LHCN-M2 (cell line): ENCODE results near the gene BIN1. TPM values are rescaled to one million over a fixed set of nuclear protein-coding genes. Genes with fewer than 3 reads are reported as not detected.
"Not testable (repeated sequence)": the region's sequence is repeated elsewhere in the genome, so short reads cannot be mapped to it uniquely, and the experiment has no call there.

ENCODE experiments used
- DNase-seq: peaks from one replicate; pipeline ENCODE4 v3.0.0-alpha.2; 2012; ENCODE audit warnings: low read depth
- total RNA-seq: library from RNA; depleted of rRNA; stranded (reverse); fragments of >200 nt; gene quantifications from 2 replicates; pipeline ENCODE4 v1.2.3, GENCODE V29; 2014

The BIN1 gene
- total RNA-seq, 1 experiment from 2014 or later, result 174 TPM

GRCh38 chr2:127134235-127134634 is 27.3 kb upstream of the BIN1 start:
- no peak for DNase-seq

- no peak for DNase-seq
Measured at GRCh38 chr2:127133793-127134192, 26.8 kb upstream of the BIN1 start.

DNA sequence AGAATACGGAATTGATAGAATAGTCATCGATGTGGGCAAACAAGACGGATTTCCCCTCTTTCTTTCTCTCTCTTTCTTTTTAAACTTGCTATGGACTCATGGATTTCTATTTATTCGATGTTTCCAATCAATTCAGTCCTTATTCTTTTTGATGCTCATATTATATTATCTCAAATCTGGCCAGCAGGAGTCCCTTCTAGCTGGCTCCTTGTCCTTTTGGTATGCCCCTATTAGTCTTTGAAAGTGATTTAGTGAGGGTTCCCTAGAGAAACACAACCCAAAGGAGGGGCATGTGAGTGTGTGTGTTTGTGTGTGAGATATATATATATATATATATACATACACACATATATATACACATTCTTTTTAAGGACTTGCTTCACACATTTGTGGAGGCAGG is 23.5 kb upstream of the BIN1 start:
- no peak for DNase-seq

DNA sequence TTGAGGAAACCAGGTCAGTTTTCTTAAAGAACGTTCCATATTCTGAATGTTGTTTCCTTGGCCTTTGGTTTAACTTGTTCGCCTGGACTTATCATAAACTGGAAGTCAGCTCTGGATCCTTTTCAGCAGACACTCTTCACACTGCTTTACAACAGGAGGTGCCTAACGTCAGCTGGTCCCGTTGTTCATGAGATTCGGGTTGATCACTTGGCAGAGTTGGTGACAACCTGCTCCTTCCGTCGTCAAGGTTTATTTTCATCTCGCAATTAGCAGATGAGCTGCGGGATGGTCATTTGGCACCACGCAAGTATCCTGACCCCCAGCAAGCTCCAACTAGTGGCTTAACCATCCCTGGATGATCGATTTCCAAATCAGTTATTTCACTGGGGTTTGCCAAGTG is 23.0 kb upstream of the BIN1 start:
- no peak for DNase-seq

GRCh38 chr2:127128445-127128904 is 21.5 kb upstream of the BIN1 start:
- peak; percentile 42 for DNase-seq

DNA sequence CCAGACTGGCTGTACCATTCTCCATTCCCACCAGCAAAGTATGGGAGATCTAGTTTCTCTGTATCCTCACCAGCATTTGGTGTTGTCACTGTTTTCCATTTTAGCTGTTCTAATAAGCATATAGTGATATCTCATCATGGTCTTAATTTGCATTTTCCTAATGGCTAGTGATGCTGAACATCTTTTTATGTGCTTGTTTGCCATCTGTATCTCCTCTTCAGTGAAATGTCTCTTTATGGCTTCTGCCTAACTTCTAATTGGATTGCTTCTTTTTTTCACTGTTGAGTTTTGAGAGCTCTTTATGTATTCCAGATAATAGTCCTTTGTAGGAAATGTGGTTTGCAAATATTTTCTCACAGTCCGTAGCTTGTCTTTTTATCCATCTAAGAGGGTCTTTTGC is 18.9 kb upstream of the BIN1 start:
- DNase-seq, result no peak

- no peak for DNase-seq
Measured at GRCh38 chr2:127124426-127124825, 17.5 kb upstream of the BIN1 start.

DNA sequence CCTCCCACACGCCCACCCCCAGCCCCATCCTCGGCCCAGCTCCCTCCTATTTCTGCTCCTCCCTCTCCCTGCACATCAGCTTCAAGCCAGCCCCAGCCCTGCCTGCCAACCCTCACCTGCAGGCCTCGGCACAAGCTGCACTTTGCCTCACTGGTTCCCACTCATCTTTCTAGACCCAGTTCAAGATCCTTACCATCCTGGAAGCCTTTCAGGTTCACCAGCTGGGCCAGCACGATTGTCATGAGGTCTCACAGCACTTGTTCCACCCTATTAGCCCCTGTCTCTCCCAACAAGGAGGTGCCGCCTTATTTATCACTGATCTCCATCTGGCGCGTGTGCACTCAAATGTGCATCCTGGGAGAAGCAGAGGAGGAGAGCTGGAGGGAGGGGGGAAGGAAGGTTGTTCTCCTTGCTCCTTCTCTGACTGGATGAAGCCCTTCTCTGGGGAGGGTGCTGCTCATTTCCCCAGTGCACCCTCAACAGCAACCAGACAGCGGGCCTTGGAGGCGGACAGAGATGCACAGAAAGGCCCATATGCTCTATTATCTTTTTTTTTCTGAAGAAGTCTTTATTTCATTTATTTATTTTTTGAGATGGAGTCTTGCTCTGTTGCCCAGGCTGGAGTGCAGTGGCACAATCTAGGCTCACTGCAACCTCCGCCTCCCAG is 15.5 kb upstream of the BIN1 start:
- no peak for DNase-seq

DNA sequence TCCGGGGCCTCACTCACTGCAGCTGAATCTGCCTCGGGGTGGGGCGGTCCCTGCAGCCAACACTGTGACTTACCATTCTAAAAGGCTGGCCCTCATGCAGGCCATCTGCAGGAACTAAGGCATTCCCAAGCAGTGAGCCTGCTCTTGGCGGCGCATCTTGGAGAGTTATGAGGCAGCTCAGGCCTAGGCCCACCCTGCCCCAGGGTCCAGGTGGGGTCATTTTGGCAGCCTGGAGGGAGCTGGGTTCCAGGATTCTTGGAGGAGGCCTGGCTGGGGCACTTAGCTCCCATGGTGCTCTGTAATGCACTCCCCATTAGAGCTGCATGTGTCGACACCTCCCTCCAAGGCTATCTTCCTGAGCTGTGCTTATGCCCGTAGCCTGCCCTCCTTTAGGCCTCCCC is 14.8 kb upstream of the BIN1 start:
- no peak for DNase-seq

- DNase-seq, result no peak
Measured at GRCh38 chr2:127121353-127121752, 14.4 kb upstream of the BIN1 start.

DNA sequence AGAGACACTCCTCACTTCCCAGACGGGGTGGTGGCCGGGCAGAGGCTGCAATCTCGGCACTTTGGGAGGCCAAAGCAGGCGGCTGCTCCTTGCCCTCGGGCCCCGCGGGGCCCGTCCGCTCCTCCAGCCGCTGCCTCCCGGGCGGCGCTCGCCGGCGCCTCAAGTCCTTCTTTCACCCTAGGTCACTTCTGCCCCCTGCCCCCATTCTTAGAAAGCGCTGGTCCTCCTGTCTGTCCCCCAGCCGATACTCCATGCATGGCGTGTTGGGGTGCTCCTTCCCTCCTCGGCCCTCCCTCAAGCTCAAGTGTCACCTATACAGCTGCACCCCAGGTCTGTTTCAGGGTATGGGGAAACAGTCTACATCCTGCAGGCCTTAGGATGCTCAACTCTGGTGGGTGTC is 13.5 kb upstream of the BIN1 start:
- not testable (repeated sequence) for DNase-seq

DNA sequence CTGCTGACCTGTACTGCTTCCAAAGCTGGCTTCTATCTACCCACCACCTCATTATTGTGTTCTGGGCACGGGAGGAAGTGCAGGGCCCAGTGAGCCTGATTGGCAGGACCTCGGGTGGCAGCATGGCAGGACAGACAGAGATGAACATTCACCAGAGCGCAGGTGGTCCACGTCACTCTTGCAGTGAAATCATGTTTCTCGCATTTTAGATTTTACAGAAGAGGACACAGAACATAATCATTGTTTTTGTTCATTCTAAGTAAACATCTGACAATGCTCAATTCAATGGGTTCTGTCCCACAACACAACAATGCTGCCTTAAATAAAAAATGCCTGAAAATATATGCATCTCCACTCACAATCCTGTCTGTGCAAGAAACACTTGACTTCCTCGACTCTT is 11.5 kb upstream of the BIN1 start:
- no peak for DNase-seq

DNA sequence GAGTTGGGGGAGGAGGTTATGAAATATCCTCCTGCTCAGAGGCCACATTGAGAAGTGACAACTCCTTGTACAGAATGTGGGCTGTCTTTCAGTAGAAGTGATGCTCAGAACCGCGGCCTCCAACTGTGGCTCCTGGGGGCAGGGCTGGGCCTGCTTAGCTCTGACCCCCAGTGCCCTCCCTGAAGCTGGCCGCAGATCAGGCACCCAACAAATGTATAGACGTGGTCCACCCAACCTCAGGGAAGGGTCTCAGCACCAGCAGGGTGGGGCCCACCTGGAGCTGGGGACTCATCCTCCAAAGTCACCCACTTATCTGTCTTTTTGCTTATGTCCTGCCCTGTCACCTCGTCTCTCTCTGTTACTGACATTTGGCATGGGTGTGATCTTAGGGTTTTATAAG is 11.1 kb upstream of the BIN1 start:
- no peak for DNase-seq

DNA sequence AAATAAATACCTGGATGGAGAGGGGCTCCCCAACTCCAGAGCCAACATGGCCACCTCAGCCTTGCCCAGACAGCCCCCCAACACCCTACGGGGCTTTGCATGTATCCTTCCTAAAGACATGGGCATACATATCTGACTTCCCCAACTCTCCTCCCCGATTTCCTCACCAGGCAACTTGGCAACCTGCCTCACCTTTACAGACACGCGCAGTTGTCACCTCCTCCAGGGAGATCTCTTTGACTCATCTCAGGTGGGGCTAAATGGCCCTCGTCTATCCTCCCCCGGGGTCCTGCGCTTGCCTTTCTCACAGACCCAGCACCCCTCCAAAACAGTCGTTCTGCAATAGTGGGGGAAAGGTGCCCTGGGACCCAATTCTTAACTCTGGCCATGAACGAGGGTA is 10.6 kb upstream of the BIN1 start:
- DNase-seq, result no peak

DNA sequence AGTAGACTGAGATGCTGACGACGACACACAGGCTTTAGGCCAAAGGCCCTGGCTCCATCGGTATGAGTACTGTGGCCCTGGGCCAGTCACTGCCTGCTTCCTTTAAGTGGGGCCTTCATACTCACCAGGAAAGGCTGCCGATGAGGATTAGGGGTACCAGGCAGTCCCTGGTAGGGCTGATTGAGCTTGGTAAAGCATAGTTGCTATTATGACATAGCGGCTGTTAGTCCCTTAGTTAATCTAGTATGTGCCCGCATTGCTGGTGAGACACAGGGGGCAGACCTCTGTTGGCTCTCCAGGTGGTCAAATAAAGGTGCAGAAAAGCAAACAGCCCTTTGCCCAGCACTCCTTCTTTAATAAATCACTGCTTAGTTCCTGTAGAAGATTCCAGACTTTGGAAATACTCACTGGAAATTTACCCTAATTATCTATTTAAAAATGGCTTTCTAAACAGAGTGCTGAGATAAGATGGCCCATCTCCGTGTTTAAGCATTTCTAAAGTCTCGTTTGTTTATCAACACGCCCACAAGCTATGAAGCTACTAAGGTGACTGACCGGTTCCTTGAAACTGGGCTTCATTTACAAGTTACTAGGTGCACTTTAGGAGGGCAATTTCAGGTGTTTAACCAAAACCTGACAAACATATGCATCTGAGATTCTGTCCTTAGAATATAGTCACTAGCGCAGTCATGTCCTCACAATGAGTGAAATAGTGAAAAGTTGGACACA is 8.7 kb upstream of the BIN1 start:
- no peak for DNase-seq

GRCh38 chr2:127110985-127111384 is 4.0 kb upstream of the BIN1 start:
- no peak for DNase-seq

DNA sequence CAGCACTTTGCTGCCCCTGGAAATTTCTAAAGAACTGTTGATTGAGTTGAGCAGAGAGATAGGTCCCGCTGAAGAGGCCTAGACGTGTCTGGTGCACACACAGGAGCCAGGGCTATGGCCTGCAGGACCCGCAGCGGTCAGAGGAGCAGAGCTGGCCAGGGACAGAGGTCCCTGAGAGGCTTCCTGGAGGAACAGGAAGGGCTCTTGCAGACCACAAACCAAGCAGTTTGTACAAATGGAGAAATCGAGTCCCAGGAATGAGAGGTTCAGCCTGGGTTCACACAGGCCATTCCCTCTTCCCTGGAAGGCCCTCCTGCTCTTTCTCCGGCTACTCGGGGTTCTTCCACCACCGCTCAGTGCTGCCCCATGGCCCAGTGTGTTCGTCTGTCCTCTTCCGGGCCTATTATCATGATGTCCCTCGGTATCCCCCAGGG is 1.2 kb upstream of the BIN1 start:
- DNase-seq, result no peak

GRCh38 chr2:127107622-127107999 is 657 bp upstream of the BIN1 start:
- no peak for DNase-seq

- no peak for DNase-seq
Measured at GRCh38 chr2:127106457-127106990, 430 bp downstream of the BIN1 start.

DNA sequence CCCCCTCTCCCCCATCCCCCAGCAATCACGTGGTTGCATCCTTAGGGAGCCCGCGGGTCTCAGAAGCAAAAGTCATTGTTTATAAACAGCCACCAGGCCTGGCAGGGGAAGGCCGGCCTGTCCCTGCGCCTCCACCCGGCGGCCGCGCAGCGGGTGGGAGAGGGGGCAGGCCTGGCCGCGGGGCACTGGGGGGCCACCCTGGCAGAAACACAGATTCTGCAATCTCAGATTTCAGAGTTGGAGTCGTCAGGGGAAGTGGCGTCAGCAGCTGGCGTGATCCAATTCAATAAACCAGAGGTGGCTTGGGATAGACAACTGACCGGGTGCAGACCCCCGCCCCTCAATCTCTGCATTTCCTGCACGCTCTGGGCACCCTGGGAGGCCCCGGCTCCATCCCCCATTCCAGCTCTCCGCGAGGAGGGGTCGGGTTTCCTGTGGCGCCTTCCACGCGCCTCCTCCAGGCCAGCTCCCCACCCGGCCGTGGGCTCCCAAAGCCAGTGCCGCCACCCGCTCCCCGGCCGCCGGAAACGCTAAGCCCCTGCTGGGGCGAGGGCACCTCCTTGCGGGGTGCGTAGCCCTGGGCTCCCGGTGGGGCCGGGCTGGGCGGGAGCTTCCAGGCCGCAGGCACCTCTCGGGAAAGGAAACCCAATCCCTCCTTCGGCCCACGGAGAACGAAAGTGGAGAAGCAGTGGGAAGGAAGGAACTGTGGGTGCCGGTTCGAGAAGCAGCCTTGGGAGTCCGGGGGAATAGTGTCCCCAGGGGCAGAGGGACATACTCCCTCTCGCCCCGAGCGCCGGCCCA is 1.1 kb downstream of the BIN1 start:
- peak; percentile 36 for DNase-seq

DNA sequence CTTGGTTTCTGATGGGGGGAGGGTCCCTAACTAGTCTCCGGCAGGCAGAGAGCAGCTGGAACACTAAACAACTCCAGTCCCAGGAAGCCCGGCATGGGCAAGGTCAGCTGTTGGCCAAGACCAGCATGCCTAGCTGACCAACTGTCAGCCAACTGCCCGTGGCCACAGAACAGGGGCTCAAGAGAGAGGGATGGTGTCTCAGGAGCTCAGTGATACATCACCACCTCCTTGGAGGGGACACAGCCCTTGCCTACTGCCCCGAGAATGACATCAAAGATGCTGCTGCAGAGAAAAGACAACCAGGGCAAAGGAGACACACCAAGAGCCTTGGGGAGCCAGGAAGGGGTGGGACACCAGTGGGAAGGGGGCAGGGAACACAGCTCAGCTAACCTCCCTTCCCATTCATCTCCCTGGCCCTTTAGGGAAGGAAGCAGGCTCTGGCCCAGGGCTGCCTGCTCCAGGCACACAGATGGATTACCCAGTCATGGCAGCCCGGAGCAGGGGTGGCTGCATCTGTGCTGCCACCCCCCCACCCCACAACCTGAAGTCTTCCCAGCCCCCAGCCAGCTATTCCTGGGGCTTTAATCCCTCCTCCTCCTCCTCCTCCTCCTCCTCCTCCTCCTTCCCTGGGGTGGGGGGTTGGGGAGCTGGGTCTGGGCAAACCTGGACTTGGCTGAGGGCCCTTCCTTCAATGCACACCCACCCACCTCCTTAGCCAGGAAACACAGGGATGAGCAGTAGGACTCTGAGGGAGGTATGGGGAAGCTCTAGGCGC is 1.9 kb downstream of the BIN1 start:
- peak; percentile 69 for DNase-seq
